ENCODE measurements around the gene SH3RF2.

DNA sequence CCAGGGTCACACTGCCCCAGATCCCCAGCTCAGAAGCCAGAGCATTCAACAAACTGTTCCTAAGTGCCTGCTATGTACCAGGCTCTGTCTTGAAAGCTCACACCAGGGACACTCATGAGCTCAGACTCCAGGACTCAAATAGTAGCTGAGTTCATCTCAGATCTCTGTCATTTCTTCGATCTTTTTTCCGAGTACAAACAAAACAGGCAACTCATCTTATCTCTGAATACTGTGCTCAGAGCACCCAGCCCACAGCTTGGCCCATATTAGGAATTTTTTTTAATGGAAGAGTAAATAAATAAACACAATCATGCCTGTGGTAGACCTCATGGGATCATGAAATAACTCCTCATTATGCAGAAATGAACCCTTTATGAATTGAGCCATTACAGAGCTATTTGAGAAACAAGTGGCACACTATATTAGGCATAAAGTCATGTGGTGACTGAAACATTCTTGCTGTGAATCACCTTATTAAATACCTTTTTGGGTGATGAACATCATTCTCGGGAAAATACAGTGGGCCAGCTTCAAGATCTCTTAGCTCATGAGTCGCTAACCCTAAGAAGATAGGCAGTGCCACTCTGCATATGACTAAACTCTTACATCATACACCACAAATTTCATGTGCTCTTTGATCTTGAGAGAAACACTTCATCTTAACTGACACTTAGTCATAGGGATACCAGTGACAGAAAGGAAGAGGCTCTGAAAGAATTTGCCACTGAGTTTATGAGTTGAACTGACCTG, 9.9 kb downstream of the SH3RF2 start:
- TF ChIP-seq, protein P1, sequence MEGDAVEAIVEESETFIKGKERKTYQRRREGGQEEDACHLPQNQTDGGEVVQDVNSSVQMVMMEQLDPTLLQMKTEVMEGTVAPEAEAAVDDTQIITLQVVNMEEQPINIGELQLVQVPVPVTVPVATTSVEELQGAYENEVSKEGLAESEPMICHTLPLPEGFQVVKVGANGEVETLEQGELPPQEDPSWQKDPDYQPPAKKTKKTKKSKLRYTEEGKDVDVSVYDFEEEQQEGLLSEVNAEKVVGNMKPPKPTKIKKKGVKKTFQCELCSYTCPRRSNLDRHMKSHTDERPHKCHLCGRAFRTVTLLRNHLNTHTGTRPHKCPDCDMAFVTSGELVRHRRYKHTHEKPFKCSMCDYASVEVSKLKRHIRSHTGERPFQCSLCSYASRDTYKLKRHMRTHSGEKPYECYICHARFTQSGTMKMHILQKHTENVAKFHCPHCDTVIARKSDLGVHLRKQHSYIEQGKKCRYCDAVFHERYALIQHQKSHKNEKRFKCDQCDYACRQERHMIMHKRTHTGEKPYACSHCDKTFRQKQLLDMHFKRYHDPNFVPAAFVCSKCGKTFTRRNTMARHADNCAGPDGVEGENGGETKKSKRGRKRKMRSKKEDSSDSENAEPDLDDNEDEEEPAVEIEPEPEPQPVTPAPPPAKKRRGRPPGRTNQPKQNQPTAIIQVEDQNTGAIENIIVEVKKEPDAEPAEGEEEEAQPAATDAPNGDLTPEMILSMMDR (IDR thresholded peaks at IDR 0.05; ENCODE audit: extremely low read depth in 1 of 2, insufficient read depth in 1 of 2, low read depth in 1 of 2, low read length in 2 of 2) = no peak
- TF ChIP-seq POLR2A (IDR thresholded peaks at IDR 0.05; ENCODE audit: low read depth, low read length) (no peak), EZH2 (IDR thresholded peaks at IDR 0.05; ENCODE audit: borderline replicate concordance, low read depth, low read length, severe bottlenecking) (no peak), FOS (IDR thresholded peaks at IDR 0.05; ENCODE audit: borderline replicate concordance, insufficient read depth, low read length) (peak; percentile 42), POLR2AphosphoS5 (IDR thresholded peaks at IDR 0.05; ENCODE audit: insufficient read depth, low read depth, low read length) (no peak), JUN (IDR thresholded peaks at IDR 0.05; ENCODE audit: borderline replicate concordance, insufficient read depth, insufficient read length, low read depth) (no peak), GATA2 (IDR thresholded peaks at IDR 0.05; ENCODE audit: insufficient read depth, insufficient read length, low read depth, low read length) (no peak)
- TF ChIP-seq, protein P2, sequence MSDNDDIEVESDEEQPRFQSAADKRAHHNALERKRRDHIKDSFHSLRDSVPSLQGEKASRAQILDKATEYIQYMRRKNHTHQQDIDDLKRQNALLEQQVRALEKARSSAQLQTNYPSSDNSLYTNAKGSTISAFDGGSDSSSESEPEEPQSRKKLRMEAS (IDR thresholded peaks at IDR 0.05; ENCODE audit: insufficient read depth, insufficient read length) = no peak
